Erythroblast (primary cell): ENCODE results near the gene NSG1.

Experiments used
- GATA1 ChIP-seq: IDR thresholded peaks from 2 replicates; pipeline ENCODE4 v1.6.1; 2011; ENCODE audit warnings: low read depth, mild to moderate bottlenecking, control low read depth, low read length, moderate library complexity
- POLR2A ChIP-seq: IDR thresholded peaks from 2 replicates; pipeline ENCODE4 v1.6.1; 2011; ENCODE audit warnings: mild to moderate bottlenecking, low read length

- TF ChIP-seq POLR2A: no peak
- TF ChIP-seq GATA1: no peak
Measured at GRCh38 chr4:4456816-4457578, 70.1 kb downstream of the NSG1 start.
